Sigmoid colon (tissue), 4 donors: ENCODE measurements around the gene UROC1.

Experiments
- EP300 ChIP-seq, 4 donors: sonication (generic); formaldehyde crosslinking; IDR thresholded peaks; one replicate each; pipeline ENCODE4 v1.6.1; 2017; ENCODE audit warnings: antibody characterized with exemption in 4 of 4
- POLR2A ChIP-seq, 2 donors: fragments of 450-650 bp; IDR thresholded peaks; one replicate each; pipeline ENCODE4 v1.6.1; 2016; ENCODE audit warnings: antibody characterized with exemption in 2 of 2, mild to moderate bottlenecking in 2 of 2, moderate library complexity in 2 of 2

DNA sequence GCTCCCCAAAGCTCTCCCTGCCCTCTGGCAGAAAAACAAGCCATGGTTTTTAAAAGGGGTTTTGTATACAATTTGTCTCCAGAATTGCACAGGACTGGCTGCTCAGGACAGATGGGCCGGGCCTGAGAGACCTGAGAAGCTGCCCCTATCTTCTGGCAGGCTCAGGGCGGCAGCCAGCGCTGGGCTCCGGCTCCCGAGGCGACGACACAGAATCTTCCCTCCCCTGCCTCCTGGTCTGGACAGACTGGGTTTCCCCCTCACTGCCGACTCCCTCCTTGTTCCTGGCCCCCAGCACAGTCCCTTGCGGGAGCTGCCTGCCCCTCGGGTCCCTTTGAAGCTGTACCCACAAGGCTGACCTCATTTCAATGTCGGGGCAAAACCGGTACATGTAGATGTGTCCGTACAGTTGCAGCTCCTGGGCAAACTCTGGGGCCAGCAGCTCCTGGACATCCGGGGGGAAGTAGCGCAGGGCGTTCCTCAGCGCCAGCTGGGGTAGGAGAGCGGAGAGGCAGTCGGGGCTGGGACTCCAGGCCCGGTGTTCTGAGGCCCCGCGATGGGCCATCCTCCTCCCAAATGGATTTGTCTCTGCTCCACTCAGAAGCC is 7.2 kb downstream of the UROC1 start:
- TF ChIP-seq POLR2A (IDR thresholded peaks at IDR 0.05) (no peak), EP300 (IDR thresholded peaks at IDR 0.05) (no peak)
